IPS-11a (cell line): ENCODE data around the gene BGN.

Experiments used
- H3K4me3 ChIP-seq: one replicate; pipeline ENCODE4 v1.5.1; 2013; ENCODE audit warnings: low read depth, low read length, control low read depth

Gene BGN

DNA sequence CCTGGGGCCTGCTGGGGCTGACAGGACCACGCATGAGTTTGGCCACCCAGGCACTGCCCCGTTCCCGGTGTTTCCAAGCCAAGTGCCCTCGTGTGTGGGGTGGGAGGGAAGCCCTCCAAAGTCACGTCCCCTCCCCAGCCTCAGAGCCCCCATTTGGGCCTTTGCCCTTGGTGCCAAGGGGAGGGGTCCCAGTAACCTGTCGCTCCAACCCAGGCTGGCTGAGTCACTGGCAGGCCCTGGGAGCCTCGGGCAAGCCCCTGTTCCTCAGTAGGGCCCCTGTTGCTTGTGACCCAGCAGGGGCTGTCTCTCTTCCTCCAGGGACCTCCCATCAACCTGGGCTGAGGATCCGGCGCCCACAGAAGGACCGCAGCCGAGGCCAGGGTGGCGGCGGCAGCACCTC, 13.7 kb upstream of the BGN start:
- H3K4me3 ChIP-seq = no peak overlapping the region

DNA sequence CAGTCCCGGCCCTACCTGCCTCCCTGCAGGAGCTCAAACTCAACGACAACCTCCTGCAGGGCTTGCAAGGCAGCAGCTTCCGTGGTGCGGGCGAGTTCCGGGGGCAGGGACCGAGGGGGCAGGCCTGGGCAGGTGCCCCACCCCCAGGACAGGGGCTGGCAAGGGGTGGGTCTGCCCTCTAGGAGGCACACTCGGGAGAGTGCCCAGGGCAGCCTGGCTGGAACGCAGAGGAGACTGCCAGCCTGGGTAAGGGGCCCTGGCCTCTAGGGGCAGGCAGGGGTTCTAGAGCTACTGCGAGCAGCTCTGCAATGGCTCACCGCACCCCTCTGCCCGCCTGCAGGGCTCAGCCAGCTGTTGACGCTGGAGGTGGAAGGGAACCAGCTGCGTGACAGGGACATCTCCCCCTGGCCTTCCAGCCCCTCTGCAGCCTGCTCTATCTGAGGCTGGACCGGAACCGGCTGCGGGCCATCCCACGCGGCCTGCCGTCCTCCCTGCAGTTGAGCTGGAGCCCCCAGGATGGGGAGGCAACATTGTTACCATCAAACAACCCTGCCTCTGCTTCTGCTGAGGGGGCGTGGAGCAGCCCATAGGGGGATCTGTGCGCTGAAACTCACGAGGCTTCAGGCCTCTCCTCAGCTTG, 12.3 kb upstream of the BGN start:
- H3K4me3 ChIP-seq = no peak overlapping the region

DNA sequence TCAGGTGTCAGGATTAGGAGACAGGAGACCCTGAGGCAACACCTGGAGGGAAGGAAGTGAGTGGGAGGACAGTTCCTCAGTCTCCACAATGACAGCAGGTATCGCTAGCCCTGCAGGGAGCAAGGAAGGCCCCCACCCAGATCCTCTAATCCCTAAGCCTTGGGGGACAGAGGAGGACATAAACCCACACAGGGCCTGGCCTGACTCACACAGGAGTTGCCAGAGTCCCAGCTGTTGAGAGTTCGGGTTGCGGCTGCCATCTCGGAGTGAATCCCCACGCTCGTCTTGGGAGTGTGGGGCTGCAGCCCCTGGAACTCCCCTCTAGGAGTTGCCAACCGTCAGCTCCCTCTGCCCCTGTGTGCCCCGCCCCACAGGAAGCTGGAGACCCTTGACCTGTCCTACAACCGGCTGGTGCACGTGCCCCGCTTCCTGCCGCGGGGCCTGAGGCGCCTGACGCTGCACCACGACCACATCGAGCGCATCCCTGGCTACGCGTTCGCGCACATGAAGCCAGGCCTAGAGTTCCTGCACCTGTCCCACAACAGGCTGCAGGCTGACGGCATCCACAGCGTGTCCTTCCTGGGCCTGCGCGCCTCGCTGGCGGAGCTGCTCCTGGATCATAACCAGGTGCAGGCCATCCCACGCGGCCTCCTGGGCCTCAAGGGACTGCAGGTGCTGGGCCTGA, 9.2 kb upstream of the BGN start:
- H3K4me3 ChIP-seq = no peak overlapping the region

DNA sequence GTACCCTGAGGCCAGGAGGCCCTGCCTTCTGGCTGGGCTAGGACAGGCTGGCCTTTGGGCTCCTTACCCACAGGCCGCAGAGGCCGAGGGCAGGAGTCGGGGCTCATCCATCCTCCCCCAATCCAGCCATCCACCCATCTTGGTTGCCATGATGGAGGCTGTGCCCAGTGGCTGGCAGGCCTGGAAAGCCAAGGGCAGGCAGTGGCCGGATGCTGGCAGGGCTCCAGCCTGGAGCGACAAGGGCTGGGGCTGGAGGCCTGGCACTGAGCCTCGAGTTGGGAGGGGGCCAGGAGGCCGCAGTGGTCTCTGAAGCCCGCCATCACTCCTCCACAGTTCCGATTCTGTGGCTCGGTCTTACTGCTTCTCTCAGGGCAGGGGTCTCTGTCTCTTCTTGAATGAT, 8.6 kb upstream of the BGN start:
- no peak overlapping the region for H3K4me3 ChIP-seq

DNA sequence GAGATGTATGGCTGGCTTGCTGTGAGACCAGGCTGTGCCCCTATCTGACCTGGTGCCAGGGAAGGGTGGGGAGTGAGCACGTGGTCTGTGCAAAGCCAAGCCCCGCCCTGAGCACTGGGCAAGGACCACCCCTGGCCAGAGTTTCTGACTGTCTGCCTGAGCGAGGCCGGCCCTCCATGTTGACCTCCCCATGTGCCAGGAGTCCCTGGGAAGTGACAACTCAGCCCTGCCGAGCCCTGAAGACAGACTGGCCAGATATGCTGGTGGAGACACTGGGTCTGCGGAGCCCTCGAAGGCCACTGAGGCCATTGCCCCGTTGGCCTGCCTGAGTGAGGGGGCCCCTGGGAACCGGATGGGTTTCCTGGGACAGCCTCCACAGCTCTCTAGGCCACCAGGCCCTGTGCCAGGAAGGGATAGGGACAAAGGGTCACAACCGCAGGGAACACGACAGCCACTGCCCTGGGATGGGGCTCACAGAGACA, 7.1 kb upstream of the BGN start:
- H3K4me3 ChIP-seq = no peak overlapping the region

DNA sequence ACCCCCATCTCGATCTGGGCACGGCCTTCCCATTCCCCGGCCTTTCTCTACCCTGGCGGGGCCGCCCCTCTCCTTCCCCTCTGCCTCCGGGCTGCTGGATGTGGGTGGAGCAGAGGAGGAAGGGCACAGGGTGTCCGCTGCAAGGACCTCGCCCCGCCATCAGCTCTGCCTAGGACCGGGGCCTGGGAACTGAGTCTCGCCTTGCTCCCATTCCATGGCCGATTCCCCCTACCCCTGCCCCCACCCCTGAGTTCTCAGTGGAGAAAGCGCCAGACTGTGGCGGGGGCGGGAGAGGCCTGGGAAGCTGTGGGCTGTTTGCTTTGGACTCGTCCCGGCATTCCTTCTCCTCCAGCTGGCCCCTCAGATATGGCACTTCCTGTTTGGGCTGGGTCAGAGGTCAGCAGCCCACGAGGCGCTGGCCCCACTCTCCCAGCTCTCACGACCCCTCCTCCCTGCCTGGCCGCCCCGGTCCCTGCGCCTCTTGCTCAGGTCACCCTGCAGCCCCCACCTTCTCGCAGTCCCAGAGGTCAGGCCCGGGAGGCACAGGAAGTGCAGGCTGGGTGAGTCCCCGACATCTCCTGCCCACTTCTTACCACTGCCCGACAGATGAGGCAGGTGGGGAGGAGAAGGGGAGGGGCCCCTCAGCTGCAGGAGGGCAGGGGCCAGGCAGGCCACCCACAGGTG, 6.4 kb upstream of the BGN start:
- H3K4me3 ChIP-seq = no peak overlapping the region

DNA sequence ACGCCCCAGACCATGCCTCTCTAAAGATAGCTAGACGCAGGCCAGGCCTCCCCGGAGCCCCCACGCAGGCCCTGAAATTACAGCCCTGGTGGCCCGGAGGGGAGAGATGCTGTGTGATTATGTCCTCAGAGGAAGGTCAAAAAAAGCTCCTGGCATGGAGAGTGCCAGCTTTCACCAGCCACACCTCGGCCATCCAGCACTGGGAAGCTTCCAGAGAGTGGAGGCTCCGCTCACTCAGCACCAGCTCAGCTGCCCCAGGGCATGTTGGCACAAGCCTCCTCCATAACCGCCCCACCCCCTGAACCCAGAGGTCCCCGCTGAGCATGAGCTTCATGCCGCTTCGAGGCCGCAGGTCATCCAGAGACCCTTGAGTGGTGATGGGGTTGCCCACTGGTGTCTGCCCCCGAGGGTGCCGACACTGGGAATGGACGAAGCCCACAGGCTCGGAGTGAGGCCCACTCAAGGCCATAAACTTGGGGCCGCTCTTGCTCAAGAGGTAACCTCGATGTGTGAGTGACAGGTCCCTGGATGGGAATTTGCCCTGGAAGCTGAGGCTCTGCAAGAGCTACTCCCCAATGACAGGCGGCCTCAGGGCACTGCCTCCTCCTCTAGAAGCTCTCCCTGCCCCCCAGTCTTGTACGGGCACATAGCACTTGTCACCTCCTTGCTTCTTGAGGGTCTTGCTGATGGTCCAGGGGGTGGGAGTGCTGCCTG, 4.4 kb upstream of the BGN start:
- H3K4me3 ChIP-seq = no peak overlapping the region

DNA sequence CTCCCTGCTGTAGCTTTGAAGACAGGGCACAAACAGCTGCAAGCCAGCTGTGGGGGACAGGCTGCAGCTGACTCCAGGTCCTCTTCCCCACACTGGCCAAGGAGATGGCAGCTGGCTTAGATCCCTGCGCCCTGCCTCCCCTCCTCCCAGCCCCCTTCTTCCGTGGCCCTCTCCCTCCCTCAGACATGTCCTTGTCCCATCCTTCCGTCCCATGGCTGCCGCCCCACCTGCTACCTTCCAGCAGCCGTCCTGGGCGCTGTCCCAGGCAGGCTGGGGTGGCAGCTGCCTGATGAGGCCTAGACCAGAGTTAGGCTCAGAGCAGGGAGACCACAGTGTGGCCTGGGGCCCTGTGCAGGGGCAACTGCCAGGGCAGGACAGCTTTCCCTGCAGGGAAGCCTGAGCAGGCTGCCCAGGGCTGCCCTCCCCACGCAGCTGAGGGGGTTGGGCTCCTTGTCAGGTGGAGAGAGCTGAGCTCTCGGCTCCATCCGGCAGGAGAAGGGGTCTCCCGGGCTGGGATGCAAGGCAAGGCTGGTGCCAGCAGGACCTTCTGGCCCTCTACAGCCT, 3.3 kb upstream of the BGN start:
- H3K4me3 ChIP-seq = no peak overlapping the region

DNA sequence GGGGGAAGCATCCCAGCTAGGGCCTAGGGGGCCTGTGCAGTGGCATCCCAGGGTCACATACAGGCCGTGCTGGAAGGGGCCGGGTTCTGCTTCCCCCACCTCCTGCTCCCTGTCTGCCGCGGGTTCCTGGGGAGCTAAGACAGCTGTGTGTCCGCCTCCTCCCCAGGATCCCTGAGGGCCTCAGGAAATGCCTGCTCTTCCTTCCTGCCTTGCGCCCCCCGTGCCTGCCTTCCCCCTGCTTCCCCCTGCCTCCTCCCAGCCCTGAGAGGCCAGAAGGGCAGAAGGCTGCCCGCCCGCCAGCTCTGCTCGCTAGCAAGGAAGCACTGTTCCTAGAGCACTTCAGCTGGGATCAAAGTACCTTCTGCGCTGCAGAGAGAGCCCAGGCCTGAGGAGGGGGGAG, 2.9 kb upstream of the BGN start:
- H3K4me3 ChIP-seq = no peak overlapping the region

DNA sequence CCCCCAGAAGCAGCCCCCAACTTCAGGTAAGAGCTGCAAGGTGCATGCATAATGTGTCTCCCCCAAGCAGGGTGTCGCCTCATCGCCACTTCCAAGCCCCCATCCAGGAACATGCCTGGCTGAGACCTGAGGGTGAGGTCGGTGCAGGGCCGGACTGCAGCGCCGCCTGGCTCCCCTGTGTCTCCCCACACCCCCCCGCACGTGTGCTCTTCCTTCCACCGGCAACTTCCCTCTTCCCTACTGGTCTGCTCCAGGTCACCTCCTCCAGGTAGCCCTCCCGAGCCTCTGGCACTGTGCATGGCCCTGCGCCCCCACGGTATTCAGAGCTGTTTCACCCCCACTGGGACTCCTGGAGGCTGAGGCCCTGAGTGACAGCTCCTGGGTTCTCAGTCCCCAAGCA, 2.2 kb upstream of the BGN start:
- no peak overlapping the region for H3K4me3 ChIP-seq

DNA sequence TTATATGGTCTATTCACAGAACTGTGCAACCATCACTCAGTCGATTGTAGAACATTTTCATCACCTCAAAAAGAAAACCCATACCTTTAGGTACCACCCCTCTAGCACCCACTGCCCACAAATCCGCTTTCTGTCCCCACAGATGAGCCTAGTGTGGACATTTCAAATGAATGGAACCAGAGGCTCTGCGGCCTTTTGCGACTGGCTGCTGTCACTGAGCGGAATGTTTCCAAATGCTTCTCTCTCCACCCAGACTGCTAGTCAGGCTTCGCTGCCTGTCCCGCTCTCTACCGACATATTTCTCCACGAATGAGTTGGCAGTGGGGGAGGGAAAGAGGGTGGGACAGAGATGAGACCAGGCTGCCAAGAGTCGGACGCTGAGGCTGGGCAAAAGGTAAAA, 1.7 kb upstream of the BGN start:
- no peak overlapping the region for H3K4me3 ChIP-seq

DNA sequence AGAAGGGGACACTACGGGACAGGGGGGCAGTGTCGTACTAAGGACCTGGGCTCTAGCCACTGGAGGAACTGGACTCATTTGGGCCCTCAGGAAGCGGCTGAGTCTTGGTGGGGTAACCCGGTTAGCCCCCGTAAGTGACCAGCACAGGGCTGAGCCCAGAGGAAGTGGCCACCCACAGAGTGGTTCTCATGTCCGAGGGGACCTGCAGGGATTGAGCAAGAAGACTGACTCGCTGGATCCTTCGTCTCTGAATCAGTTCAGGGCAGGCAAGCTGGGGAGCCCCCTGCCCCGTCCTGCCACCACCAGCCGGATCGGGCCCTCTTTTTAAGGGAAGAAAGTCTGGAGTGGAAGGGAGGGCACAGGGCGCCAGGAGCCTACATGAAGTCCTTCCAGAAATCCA, 719 bp upstream of the BGN start:
- H3K4me3 ChIP-seq = no peak overlapping the region

DNA sequence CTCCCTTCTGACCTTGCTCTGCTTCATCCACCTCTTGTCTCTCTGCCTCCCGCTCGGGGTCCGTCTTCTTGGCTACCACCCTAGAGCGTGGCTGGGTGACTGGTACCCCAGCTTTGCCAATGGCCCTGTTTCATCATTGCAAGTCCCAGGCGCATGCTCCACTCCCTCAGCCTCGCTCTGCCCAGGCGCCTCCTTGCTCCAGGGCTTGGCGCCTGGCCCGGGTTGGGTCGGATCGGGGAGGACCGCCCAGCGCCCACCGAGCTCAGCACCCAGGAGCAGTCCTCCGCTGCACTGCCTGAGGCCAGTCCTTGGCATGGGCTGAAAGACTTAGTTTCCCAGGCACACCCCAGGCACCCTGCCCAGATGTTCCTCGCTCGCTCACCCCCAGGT, 577 bp downstream of the BGN start:
- H3K4me3 ChIP-seq = no peak overlapping the region

DNA sequence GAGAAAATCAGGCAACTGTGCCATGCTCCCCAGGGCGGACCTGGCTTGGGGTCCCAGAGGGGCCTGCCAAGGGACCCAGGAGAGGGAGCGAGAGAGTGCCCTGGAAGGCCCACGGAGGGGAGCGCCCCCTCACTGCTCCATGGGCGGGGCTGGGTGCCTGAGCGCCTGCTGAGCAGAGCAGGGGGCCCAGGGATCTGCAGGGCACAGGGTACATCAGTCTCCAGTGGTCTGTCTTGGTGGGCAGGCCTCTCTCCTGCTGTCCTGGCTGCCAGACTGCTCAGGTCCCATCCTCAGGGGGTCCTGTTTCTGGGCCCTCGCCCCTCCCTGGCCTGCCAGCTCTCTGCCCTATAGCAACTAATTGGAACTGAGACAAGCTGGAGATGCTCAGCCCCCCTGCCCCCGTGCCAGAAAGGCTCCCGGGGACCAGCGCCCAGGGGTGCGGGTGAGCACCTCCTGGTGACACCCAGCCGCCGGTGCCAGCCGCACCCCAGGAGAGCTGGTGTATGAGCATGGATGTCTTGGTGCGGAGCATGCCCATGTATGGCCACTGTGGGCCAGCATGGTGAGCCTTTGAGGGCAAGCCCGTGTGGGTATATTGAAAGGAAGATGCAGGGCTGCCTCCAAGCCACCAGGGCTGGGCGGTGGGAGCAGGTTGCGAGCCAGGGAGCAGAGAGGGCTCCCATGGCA, 1.3 kb downstream of the BGN start:
- no peak overlapping the region for H3K4me3 ChIP-seq

DNA sequence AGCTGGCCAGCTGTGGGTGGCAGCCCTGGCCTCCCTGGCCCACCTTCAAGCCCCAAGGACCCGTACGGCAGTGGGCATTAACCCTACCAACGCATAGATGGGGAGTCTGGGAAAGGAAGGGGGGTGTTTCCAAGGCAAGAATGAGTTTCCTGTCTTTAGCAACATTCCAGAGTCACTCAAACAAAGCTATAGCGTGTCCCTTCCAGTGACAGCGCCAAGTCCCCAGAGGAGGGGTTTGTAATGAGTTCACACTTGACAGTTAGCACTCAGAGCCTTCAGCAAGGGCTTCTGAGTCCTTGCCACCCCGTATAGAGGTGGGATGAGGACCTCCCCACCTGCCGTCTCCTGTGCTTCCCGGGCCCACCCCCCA, 1.8 kb downstream of the BGN start:
- H3K4me3 ChIP-seq = no peak overlapping the region

DNA sequence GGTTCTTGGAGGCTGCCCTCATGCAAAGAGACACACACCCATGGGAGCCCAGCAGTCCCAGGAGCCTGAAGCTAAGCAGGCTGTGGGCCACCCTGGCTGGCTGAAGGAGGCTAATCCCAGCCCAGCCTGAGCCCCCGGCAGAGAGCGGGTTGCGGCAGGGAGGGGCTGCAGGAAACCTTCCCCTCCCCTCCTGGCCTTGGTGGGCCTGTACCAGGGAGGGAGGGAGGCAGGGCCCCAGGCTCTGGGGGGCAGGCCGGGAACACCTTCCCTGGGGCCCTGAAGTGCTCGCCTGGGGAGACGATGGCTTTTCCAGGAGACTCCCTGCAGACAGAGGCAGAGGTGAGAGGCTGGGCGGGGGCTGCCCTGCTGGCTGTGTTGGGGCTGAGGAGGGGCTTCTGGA, 3.7 kb downstream of the BGN start:
- H3K4me3 ChIP-seq = no peak overlapping the region

DNA sequence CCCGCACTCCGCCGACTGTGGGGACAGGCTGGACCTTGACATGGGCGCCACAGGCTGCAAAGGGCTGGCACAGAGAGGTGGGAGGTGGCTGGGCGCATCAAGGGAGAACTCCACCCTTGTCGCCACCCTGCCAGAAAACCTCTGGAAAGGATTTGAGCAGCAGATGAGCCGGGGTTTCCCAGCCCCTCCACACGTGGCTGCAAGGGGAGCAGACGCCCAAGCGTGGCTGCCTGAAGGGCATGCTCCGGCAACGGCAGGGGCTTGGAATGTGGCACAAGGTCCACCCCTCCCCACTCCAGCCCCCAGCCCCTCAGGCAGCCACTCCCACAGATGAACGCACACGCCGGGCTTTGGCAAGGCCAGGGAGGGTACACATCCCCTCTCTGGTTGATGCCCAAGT, 4.6 kb downstream of the BGN start:
- H3K4me3 ChIP-seq = no peak overlapping the region

DNA sequence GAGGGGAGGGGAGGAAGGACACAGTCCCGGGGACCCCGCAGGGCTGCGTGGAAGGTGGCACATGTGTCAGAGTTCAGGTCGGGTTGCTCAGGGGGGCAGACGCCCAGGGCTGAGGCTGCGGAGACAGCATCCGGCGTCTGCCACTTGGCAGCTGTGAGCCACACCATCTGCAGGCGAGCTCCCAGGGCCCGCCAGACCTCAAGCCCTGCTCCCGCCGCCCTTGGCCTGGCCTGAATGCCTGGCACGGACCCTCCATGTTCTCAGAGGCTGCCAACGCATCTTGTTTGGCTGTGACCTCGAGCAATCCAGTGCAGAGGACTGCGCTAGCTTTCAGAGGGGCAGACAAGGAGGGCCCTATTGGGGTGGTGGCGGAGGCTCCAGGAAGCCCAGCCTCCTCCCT, 5.1 kb downstream of the BGN start:
- no peak overlapping the region for H3K4me3 ChIP-seq

DNA sequence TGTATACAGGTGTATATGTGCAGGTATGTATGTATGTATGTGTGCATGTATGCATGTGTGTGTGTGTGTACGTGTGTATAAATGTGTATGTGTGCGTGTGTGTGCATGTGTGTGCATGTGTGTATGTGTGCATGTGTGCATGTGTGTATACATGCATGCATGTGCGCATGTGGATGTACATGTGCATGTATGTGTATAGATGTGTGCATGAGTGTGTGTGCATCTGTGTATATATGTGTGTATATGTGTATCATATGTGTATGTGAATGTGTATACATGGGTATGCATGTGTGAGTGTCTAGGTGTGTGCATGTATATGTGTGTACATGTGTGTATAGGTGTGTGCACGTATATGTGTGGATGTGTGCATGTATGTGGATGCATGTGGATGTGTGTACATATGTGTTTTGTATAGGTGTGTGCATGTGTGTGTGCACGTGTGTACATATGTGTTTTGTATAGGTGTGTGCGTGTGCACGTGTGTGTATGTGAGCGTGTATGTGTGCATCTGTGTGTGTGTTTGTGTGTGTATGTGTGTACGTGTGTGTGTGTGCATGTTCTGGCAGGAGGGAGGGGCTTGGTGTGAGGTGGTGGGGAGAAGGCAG, 6.0 kb downstream of the BGN start:
- H3K4me3 ChIP-seq = no peak overlapping the region

DNA sequence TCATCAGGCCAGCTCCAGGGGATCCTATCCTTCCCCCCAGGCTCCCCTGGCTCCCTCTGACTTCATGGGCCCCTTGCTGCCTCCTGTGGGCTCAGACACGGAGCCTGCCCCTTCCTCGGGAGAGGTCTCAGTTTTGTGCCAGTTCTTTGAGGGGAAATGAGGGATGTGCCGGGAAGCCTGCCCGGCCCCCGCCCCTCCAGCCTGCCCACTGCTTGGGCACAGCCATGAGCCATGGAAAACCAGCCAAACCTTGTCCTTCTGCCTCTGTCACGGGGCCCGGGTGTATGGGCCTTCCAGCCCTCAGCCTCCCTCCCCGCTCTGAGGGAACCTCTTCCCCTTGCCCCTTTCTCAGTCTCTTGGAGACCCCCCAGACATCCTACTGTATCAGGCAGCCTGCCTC, 6.8 kb downstream of the BGN start:
- no peak overlapping the region for H3K4me3 ChIP-seq

DNA sequence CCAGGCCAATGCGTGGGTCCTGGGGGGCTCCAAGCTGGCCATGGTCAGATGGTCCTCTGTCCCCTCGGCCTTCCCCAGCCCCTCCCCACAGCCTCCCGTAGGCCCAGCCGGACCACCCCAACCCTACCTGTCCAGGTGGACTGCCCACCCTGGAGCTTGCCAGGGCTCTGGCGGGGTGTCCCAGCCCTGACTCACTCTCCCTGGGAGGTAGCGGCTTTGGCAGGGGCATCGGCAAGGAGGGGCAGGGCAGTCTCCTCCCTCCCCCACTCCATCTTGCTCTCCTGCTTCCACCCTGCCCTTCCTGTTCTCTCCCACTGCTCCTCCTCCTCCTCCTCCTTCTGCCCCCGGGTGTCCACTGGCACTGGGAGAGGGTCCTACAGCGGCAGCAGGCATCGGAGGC, 7.4 kb downstream of the BGN start:
- H3K4me3 ChIP-seq = no peak overlapping the region
